Esophagus muscularis mucosa (tissue), 4 donors: ENCODE measurements around the gene PRMT7. TPM values are rescaled to one million over a fixed set of nuclear protein-coding genes. Genes with fewer than 3 reads are reported as not detected.
"Not testable (repeated sequence)": the region's sequence is repeated elsewhere in the genome, so short reads cannot be mapped to it uniquely, and the experiment has no call there.

ENCODE experiments used
- DNase-seq: peaks from one replicate; pipeline ENCODE4 v3.0.0-alpha.2; 2017; ENCODE audit errors: extremely low spot score
- H3K27ac ChIP-seq, 4 donors: fragments of 200-600 bp; sonication (generic); replicated peaks in 1 of 4; 1 replicate in 3 of 4; 2 replicates in 1 of 4; pipeline ENCODE4 v1.5.1; 2016 to 2019; ENCODE audit warnings: mild to moderate bottlenecking in 1 of 4
- H3K27me3 ChIP-seq, 4 donors: fragments of 200-600 bp; sonication (generic); one replicate each; pipeline versions ENCODE4 v1.5.1 to v1.6.0; 2016 to 2019
- H3K36me3 ChIP-seq, 4 donors: fragments of 200-600 bp; sonication (generic); one replicate each; pipeline ENCODE4 v1.5.1; 2016 to 2019
- H3K4me1 ChIP-seq, 4 donors: fragments of 200-600 bp; sonication (generic); one replicate each; pipeline ENCODE4 v1.5.1; 2016 to 2019
- H3K4me3 ChIP-seq, 4 donors: fragments of 200-600 bp; sonication (generic); 1 replicate in 2 of 4; 2 replicates in 2 of 4; pipeline ENCODE4 v1.5.1; 2016 to 2019; ENCODE audit warnings: mild to moderate bottlenecking in 4 of 4, moderate library complexity in 1 of 4
- H3K9me3 ChIP-seq, 4 donors: fragments of 200-600 bp; sonication (generic); 1 replicate in 3 of 4; 2 replicates in 1 of 4; pipeline ENCODE4 v1.5.1; 2016 to 2019
- CTCF ChIP-seq, 3 experiments: fragments of 200-600 bp in 2 of 3; fragments of 450-650 bp in 1 of 3; sonication (generic) in 2 of 3; IDR thresholded peaks; one replicate each; pipeline ENCODE4 v1.5.1; 2017 to 2019; ENCODE audit warnings: antibody characterized with exemption in 3 of 3, mild to moderate bottlenecking in 2 of 3, moderate library complexity in 1 of 3
- EP300 ChIP-seq: sonication (generic); formaldehyde crosslinking; IDR thresholded peaks from one replicate; pipeline ENCODE4 v1.6.1; 2017; ENCODE audit warnings: antibody characterized with exemption
- POLR2A ChIP-seq: fragments of 450-650 bp; IDR thresholded peaks from one replicate; pipeline ENCODE4 v1.6.1; 2017; ENCODE audit warnings: antibody characterized with exemption, moderate library complexity, mild to moderate bottlenecking, low read depth
- POLR2AphosphoS5 ChIP-seq, 2 donors: sonication (generic); formaldehyde crosslinking; IDR thresholded peaks; one replicate each; pipeline ENCODE4 v1.6.1; 2017; ENCODE audit warnings: antibody characterized with exemption in 2 of 2
- WGBS: methylation state at CpG from one replicate; pipeline ENCODE4 v1.1.5; 2018; 5-methylcytosine and 5-hydroxymethylcytosine counted together
- intact Hi-C: fragments of 100-400 bp; cut with DNase I; formaldehyde crosslinking; loops from one replicate; pipeline ENCODE4 v1.15.1; 2023
- total RNA-seq, 4 donors: library from RNA; depleted of rRNA; stranded (reverse); fragments of >200 nt; gene quantifications; one replicate each; pipeline versions ENCODE4 v1.1.0 to v1.2.1, GENCODE V29; 2016

PRMT7 gene
- total RNA-seq, 4 donors from 2014 or later = 20.0 to 31.1 (median 26.8) TPM

- Histone ChIP-seq H3K4me1 (peaks cover 57 to 74% (median 68%) of the 10 kb centered on the region in 4 donors), H3K9me3 (no peaks in the 10 kb centered on the region), H3K4me3 (no peak overlapping the region), H3K36me3 (peaks cover 11 to 65% (median 51%) of the 10 kb centered on the region in 4 donors), H3K27me3 (no peaks in the 10 kb centered on the region), H3K27ac (peak overlapping the region; percentile 39 to 62 (median 56))
- WGBS = 88% methylated on average over 1 of the region's 1 CpG
- intact Hi-C loops = no loop called here
- DNase-seq = no peak
- no peak for TF ChIP-seq CTCF (IDR thresholded peaks at IDR 0.05)
- no peak for TF ChIP-seq EP300
- no peak for TF ChIP-seq POLR2AphosphoS5 (IDR thresholded peaks at IDR 0.05)
- TF ChIP-seq POLR2A = no peak
Observed at GRCh38 chr16:68288252-68288650, 22.6 kb upstream of the PRMT7 start.

- intact Hi-C loops, H3K4me3 ChIP-seq, H3K9me3 ChIP-seq, DNase-seq, H3K27me3 ChIP-seq: not testable (repeated sequence)
- H3K27ac ChIP-seq = peak overlapping the region; percentile 39 to 62 (median 56)
- 85% methylated on average over 9 of the region's 9 CpGs for WGBS
- peaks cover 11 to 68% (median 56%) of the 10 kb centered on the region in 4 donors for H3K36me3 ChIP-seq
- H3K4me1 ChIP-seq = peaks cover 53 to 69% (median 63%) of the 10 kb centered on the region in 4 donors
Observed at GRCh38 chr16:68288796-68289195, 22.0 kb upstream of the PRMT7 start.

GRCh38 chr16:68289202-68289601, 21.6 kb upstream of the PRMT7 start:
- peaks cover 49 to 66% (median 59%) of the 10 kb centered on the region in 4 donors for H3K4me1 ChIP-seq
- peaks cover 11 to 72% (median 58%) of the 10 kb centered on the region in 4 donors for H3K36me3 ChIP-seq

GRCh38 chr16:68289621-68290329, 21.0 kb upstream of the PRMT7 start:
- TF ChIP-seq CTCF (IDR thresholded peaks at IDR 0.05) (no peak), POLR2A (no peak), EP300 (no peak), POLR2AphosphoS5 (IDR thresholded peaks at IDR 0.05) (no peak)
- Histone ChIP-seq H3K4me3 (no peak overlapping the region), H3K27me3 (no peaks in the 10 kb centered on the region), H3K36me3 (peaks cover 11 to 77% (median 62%) of the 10 kb centered on the region in 4 donors), H3K27ac (peak overlapping the region in 3 of 4 donors; percentile 45 to 57 (median 56)), H3K9me3 (no peaks in the 10 kb centered on the region), H3K4me1 (peaks cover 43 to 60% (median 53%) of the 10 kb centered on the region in 4 donors)
- DNase-seq = no peak
- intact Hi-C loops = no loop called here
- 67% methylated on average over 4 of the region's 4 CpGs for WGBS

More at GRCh38 chr16:68289202-68289601, 21.6 kb upstream of the PRMT7 start:
- intact Hi-C loops = no loop called here
- DNase-seq = no peak
- TF ChIP-seq EP300 = no peak
- TF ChIP-seq POLR2AphosphoS5 (IDR thresholded peaks at IDR 0.05) = no peak
- TF ChIP-seq POLR2A = no peak
- no peak for TF ChIP-seq CTCF (IDR thresholded peaks at IDR 0.05)
- 85% methylated on average over 2 of the region's 2 CpGs for WGBS
- H3K27me3 ChIP-seq = no peaks in the 10 kb centered on the region
- no peaks in the 10 kb centered on the region for H3K9me3 ChIP-seq
- peak overlapping the region in 3 of 4 donors; percentile 45 to 57 (median 56) for H3K27ac ChIP-seq
- H3K4me3 ChIP-seq = no peak overlapping the region

GRCh38 chr16:68290450-68290849, 20.4 kb upstream of the PRMT7 start:
- Histone ChIP-seq H3K4me1 (peaks cover 36 to 57% (median 47%) of the 10 kb centered on the region in 4 donors), H3K27me3 (no peaks in the 10 kb centered on the region), H3K9me3 (no peaks in the 10 kb centered on the region), H3K4me3 (no peak overlapping the region), H3K27ac (peak overlapping the region in 3 of 4 donors; percentile 0 to 57 (median 17)), H3K36me3 (peaks cover 13 to 79% (median 67%) of the 10 kb centered on the region in 4 donors)
- intact Hi-C loops = no loop called here
- DNase-seq = no peak
- WGBS = 76% methylated on average over 6 of the region's 6 CpGs
- TF ChIP-seq CTCF (IDR thresholded peaks at IDR 0.05) (no peak), POLR2AphosphoS5 (IDR thresholded peaks at IDR 0.05) (no peak), POLR2A (no peak), EP300 (no peak)
